Measurements from ENCODE around the gene PARVA.

Gene PARVA

DNA sequence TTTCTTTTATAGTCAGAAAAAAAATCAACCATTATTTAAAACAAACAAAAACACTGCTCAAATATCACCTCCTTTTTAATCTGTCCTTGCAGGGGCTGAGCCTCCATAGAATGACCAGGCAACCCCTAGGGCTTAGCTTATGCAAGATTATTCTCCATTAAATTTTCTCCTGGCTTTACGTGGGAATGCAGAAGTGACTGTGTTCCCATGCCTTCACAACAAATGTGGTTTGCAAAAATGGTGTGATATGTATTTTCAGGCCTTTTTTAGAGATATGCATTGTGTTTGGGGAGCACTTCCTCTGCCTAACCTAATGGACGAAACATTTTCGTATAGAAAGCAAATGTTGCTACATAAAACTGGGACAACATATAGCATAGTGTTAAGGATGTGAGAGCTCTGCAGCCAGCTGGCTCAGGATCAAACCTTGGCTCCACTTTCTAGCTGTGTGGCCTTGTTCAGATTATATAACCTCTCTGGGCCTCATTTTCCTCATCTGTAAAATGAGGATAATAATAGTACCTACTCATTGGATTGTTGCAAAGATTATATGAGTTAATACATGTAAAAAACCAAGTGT, 82.6 kb downstream of the PARVA start:
- DNase-seq (ENCODE audit: low read depth in 2 of 2) = no peak

DNA sequence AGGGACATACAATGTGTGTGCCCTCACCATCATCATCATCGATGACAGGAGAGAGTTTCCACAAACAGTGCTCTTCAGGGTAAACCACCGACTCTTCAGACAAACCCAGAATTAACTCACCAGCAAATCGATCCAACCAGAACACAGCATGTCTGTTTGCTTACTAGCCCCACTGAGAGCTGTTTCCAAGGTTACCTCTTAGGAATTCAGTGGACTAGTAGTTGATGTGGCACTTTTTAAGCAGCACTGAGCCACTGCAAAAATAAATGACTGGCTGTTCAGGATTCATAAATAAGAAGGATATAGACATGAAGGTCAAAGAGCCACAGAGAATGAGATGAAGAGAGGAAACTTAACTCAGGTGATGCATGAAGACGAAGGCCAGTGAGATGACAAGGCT, 83.1 kb downstream of the PARVA start:
- no peak for DNase-seq (ENCODE audit: low read depth in 2 of 2)

GRCh38 chr11:12461516-12461915, 84.1 kb downstream of the PARVA start:
- no peak for DNase-seq (ENCODE audit: low read depth in 2 of 2)

DNA sequence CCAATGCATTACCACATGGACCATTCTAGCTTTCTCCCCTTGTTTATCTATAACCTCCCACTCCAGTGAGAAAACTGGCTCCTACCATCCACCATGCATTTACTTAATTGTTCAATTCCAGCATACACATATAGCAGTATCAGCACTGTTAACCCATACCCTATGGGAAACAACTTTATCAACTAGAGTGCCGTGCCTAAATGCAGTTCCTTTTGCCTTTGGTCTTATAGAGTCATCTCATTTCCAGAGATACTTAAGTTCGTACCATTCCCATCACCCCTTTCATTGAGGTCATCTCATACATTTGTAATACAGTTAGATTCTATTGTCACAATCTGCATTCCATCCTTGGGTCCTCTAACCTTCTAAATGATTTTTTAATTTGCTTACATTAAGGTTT, 86.9 kb downstream of the PARVA start:
- DNase-seq (ENCODE audit: low read depth in 2 of 2) = no peak

DNA sequence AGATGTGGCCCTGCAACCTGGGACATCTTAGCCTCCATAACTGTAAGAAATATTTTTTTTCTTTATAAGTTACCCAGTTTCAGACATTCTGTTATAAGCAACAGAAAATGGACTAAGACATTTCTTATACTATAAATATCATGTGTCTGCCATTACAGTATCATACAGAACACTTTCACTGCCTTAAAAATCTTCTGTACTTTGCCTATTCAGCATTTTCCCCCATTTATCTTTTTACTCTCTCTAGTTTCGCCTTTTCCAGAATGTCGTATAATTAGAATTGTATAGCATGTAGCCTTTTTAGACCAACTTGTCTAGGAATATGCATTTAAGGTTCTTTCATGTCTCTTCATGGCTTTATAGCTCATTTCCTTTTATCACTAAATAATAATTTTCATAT, 88.0 kb downstream of the PARVA start:
- no peak for DNase-seq (ENCODE audit: low read depth in 2 of 2)

- DNase-seq (ENCODE audit: low read depth in 2 of 2) = no peak
Measured at GRCh38 chr11:12467610-12468009, 90.2 kb downstream of the PARVA start.

- DNase-seq (ENCODE audit: low read depth in 2 of 2) = no peak
Measured at GRCh38 chr11:12469451-12469850, 92.1 kb downstream of the PARVA start.

DNA sequence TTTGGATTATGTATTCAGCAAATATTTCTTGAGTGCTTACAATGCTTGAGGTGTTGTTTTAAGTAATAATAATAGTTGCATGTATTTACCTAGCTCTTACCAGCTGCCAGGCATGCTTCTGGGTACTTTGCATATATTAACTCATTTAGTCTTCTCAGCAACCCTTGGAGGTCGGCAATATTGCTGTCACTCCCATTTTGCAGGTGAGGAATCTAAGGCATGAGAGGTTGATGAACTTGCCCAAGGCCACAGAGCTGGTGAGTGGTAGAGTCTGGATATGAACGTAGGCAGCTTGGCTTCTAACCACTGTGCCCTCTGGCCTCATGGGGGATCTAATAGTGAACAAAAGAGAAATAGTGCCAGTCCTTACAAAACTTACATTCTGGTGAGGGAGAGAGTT, 92.9 kb downstream of the PARVA start:
- no peak for DNase-seq (ENCODE audit: low read depth in 2 of 2)

- no peak for DNase-seq (ENCODE audit: low read depth in 2 of 2)
Measured at GRCh38 chr11:12472401-12473005, 95.1 kb downstream of the PARVA start.

GRCh38 chr11:12473381-12473780, 96.0 kb downstream of the PARVA start:
- no peak for DNase-seq (ENCODE audit: low read depth in 2 of 2)

DNA sequence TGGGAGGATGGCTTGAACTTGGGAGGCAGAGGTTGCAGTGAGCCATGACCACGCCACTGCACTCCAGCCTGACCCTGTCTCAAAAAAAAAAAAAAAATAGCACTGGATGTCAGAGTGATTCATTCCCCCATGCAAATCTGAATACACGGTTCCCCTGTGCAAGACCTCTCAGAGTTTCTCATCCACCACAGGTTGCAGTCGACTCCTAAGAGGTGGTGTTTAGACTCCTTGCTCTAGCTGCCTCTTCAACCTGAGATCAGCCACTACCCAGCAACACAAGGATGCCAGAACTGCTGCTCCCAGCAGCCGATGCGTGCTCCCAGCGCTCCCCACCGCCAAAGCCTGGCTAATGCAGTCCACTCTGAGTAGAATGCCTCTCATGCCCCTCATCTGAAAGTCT, 97.5 kb downstream of the PARVA start:
- no peak for DNase-seq (ENCODE audit: low read depth in 2 of 2)

- DNase-seq (ENCODE audit: low read depth in 2 of 2) = no peak
Measured at GRCh38 chr11:12478743-12479142, 101.4 kb downstream of the PARVA start.

- DNase-seq (ENCODE audit: low read depth in 2 of 2) = no peak
Measured at GRCh38 chr11:12480401-12480800, 103.0 kb downstream of the PARVA start.

DNA sequence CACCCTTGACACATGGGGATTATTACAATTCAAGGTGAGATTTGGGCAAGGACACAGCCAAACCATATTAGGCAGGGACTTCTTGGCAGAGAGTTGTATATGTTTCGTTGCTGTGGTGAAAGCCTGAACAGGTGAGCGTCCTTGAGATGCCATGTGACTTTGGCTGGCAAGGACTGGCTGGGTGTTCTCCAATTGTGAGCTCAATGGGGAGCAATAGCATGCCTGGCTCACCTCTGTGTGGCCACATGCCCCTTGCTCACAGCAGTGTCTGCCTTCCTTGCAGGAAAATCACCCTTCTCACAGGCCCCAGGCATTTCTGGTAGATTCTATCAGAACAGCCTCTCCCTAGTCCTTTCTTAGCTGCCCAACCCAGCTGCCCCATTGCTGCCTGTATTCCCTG, 105.5 kb downstream of the PARVA start:
- no peak for DNase-seq (ENCODE audit: low read depth in 2 of 2)

DNA sequence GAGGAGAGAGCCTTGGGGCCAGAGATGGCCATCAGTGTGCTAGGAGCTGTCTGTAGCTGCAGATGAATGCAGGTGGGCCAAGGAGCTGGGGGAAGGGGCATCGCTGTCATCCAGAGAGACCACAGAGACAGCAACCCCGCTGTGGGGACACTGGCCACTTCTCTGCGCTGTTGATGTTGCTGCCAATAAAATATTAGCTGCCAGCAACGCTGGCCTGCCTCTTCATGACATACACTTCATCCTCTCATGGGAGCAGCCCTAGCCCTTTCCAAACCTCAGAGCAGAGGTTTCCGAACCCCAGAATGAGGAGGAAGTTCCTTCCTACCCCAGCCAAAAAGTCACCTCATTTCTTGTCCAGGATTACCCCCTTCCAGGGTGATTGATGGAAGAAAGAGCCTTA, 106.2 kb downstream of the PARVA start:
- no peak for DNase-seq (ENCODE audit: low read depth in 2 of 2)

GRCh38 chr11:12485328-12485727, 108.0 kb downstream of the PARVA start:
- DNase-seq (ENCODE audit: low read depth in 2 of 2) = no peak

DNA sequence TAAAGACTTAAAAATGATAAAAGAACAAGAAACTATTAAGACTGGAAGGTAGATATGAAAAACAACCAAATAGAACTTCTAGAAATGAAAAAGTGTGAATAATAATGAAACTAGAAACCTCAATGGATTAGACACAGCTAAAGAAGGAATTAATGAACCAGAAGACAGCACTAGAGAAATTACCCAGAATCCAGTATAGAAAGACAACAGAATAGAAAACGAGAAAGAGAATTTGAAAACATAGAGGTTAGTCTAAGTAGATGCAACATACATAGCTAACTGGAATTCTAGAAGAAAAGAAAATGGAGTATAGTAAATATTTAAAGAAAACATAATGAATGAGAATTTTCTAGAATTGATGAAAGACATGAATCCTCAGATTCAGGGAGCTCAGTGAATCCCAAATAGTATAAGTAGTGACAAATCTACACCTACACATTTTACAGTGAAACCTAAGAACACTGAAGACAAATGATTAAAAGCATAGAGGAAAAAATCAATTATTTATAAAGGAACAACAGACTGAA, 111.9 kb downstream of the PARVA start:
- DNase-seq (ENCODE audit: low read depth in 2 of 2) = no peak

DNA sequence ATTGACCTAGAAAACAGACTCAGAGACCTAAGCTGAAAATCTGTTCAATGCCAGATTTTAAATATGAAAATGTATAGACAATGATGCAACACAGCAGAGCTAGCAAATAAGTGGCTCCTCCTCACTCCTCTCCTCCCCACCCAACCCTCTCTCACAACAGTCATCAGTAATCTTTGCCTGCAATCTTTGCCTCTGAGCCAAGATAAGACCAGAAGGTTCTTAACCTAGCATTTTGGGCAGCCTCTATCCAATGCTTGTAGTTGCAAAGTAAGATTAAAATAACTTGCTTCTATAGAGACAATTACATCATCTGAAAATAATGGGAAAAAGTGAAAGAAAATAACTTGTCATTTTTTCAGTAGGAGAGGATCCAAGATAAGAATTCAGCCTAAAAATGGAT, 117.3 kb downstream of the PARVA start:
- no peak for DNase-seq (ENCODE audit: low read depth in 2 of 2)

GRCh38 chr11:12496181-12497025, 119.0 kb downstream of the PARVA start:
- no peak for DNase-seq (ENCODE audit: low read depth in 2 of 2)

GRCh38 chr11:12497431-12497830, 120.1 kb downstream of the PARVA start:
- no peak for DNase-seq (ENCODE audit: low read depth in 2 of 2)

DNA sequence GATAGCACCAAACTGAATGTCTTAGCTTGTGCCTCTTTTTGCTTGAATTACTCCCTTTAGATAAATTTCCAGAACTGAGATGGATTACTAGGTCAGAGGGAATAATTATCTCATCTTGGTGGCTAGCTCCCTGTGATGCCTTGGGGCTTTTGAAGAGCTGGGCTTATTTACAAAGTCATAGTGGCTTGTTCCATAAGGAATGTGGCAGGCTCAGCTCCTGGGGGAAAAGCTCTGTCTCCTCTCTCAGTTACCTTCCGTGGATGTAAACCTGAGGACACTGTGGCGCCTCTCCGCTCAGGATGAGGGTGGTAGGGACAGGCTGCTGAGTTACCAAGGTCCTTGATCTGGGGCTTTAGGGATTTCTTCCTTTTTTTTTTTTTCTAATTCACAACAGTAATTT, 121.7 kb downstream of the PARVA start:
- DNase-seq (ENCODE audit: low read depth in 2 of 2) = no peak

- DNase-seq (ENCODE audit: low read depth in 2 of 2) = no peak
Measured at GRCh38 chr11:12502046-12502445, 124.7 kb downstream of the PARVA start.

DNA sequence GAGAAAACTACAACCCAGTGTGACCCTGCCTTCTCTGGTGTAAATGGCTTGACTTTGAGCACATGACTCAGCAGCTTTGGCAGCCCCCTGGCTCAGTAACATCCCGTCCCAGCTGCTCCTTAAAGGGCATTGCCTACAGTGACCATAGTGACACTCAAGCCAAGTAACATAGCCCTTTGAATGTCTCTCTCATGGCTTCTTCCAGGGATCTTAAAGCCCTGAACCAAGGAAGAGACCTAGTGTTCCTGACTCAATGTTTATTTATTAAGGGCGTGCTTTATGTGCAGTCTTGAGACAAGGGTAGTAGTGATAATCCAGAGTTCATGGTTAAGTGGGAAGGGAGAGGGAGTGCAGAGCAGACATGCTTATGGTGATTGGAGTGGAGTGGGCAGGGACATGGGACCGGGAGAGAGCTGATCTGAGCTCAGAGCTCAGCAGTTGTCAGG, 125.7 kb downstream of the PARVA start:
- DNase-seq (ENCODE audit: low read depth in 2 of 2) = no peak

Measured in activated CD4-positive, alpha-beta T cell treated with anti-CD3 and anti-CD28 coated beads for 24 hours (primary cell).